ENCODE data around the gene FBXO40. TPM values are rescaled to one million over a fixed set of nuclear protein-coding genes. Genes with fewer than 3 reads are reported as not detected.

The FBXO40 gene
- total and polyA plus RNA-seq, 2 donors = under 0.01 to 0.02 TPM

DNA sequence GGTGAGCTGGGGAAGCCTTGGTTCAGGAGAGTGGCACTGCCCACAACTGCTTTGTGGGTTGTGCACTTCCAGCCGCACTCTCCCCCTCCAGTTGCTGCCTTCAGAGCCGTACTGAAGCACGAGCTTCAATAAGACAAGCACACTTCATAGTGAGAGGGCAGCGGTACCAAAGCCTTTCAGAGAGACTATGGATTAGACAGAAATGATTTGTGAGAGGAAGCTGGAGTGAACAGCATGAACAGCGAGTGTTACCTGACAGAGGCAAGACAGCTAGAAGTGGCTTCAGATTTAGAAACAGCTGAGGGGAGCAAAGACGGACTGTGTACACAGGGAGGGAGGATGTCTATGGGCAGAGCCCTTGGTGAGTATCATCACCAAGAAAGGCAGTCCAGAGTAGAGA lies 36.4 kb downstream of the FBXO40 start:
- 98% methylated on average over 6 of the region's 6 CpGs for WGBS
- Histone ChIP-seq H3K9me3 (ENCODE audit: control insufficient read depth in 2 of 2, insufficient read depth in 1 of 2, low read length in 1 of 2) (peaks cover 0 to 4% of the 10 kb centered on the region in 2 donors), H3K27ac (ENCODE audit: low read depth in 1 of 2, low read length in 1 of 2) (no peak overlapping the region), H3K4me1 (ENCODE audit: control insufficient read depth in 2 of 2, insufficient read depth in 2 of 2, low read length in 2 of 2) (no peaks in the 10 kb centered on the region), H3K4me3 (ENCODE audit: low read length in 2 of 2) (no peak overlapping the region), H3K27me3 (ENCODE audit: control insufficient read depth in 2 of 2, insufficient read depth in 1 of 2, low read length in 1 of 2) (no peaks in the 10 kb centered on the region), H3K36me3 (ENCODE audit: control insufficient read depth in 2 of 2, insufficient read depth in 2 of 2, low read length in 1 of 2) (peaks cover 37% of the 10 kb centered on the region in 2 donors)
- DNase-seq (ENCODE audit: low read depth in 6 of 9, low spot score in 9 of 9) = no peak

GRCh38 chr3:121630355-121630754 lies 37.2 kb downstream of the FBXO40 start:
- Histone ChIP-seq H3K9me3 (ENCODE audit: control insufficient read depth in 2 of 2, insufficient read depth in 1 of 2, low read length in 1 of 2) (peaks cover 0 to 4% of the 10 kb centered on the region in 2 donors), H3K27ac (ENCODE audit: low read depth in 1 of 2, low read length in 1 of 2) (no peak overlapping the region), H3K4me1 (ENCODE audit: control insufficient read depth in 2 of 2, insufficient read depth in 2 of 2, low read length in 2 of 2) (no peaks in the 10 kb centered on the region), H3K36me3 (ENCODE audit: control insufficient read depth in 2 of 2, insufficient read depth in 2 of 2, low read length in 1 of 2) (peaks cover 41 to 44% of the 10 kb centered on the region in 2 donors), H3K4me3 (ENCODE audit: low read length in 2 of 2) (no peak overlapping the region), H3K27me3 (ENCODE audit: control insufficient read depth in 2 of 2, insufficient read depth in 1 of 2, low read length in 1 of 2) (no peaks in the 10 kb centered on the region)
- WGBS = 97% methylated on average over 1 of the region's 1 CpG
- no peak for DNase-seq (ENCODE audit: low read depth in 6 of 9, low spot score in 9 of 9)

DNA sequence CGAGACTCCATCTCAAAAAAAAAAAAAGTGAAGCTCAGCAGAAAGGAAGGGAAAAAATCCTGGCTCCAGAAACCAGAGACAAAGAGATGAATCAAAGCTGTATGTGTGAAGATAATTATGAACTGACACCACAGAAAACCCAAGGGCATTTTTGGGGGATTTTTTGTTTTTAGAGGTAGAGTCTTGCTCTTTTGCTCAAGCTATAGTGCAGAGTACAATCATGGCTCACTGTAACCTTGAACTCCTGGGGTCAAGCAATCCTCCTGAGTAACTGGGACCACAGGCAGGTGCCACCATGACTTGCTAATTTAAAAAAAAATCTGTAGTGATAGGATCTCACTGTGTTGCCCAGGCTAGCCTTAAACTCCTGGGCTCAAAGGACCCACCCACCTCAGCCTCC lies 44.7 kb downstream of the FBXO40 start:
- DNase-seq (ENCODE audit: low read depth in 6 of 9, low spot score in 9 of 9) = no peak
- Histone ChIP-seq H3K36me3 (ENCODE audit: control insufficient read depth in 2 of 2, insufficient read depth in 2 of 2, low read length in 1 of 2) (peaks cover 49 to 70% of the 10 kb centered on the region in 2 donors), H3K4me3 (ENCODE audit: low read length in 2 of 2) (no peak overlapping the region), H3K27ac (ENCODE audit: low read depth in 1 of 2, low read length in 1 of 2) (no peak overlapping the region), H3K27me3 (ENCODE audit: control insufficient read depth in 2 of 2, insufficient read depth in 1 of 2, low read length in 1 of 2) (no peaks in the 10 kb centered on the region), H3K9me3 (ENCODE audit: control insufficient read depth in 2 of 2, insufficient read depth in 1 of 2, low read length in 1 of 2) (peaks cover 0 to 4% of the 10 kb centered on the region in 2 donors), H3K4me1 (ENCODE audit: control insufficient read depth in 2 of 2, insufficient read depth in 2 of 2, low read length in 2 of 2) (no peaks in the 10 kb centered on the region)
- WGBS = 97% methylated on average over 1 of the region's 1 CpG

DNA sequence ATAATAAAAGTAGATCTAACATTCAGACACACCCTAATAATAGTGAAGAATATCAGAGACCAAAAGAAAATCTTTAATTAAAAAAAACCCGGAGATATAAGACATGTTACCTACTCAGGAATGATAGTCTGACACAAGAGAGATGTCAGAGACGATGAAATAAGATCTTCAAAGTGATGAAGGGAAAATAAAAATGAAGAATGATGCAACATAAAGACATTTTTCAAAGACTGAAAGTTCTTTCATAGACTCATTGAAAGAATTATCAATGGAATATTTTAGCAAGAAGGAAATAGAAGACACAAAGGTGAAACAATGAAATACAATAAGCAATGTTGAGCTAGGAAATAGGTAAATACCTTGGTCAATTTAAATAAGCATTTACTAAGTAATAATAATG lies 47.9 kb downstream of the FBXO40 start:
- no peaks in the 10 kb centered on the region for H3K27me3 ChIP-seq (ENCODE audit: control insufficient read depth in 2 of 2, insufficient read depth in 1 of 2, low read length in 1 of 2)
- no peak overlapping the region for H3K4me3 ChIP-seq (ENCODE audit: low read length in 2 of 2)
- 98% methylated on average over 2 of the region's 2 CpGs for WGBS
- no peak overlapping the region for H3K27ac ChIP-seq (ENCODE audit: low read depth in 1 of 2, low read length in 1 of 2)
- DNase-seq (ENCODE audit: low read depth in 6 of 9, low spot score in 9 of 9) = no peak
- H3K36me3 ChIP-seq (ENCODE audit: control insufficient read depth in 2 of 2, insufficient read depth in 2 of 2, low read length in 1 of 2) = peaks cover 30 to 67% of the 10 kb centered on the region in 2 donors
- no peaks in the 10 kb centered on the region for H3K4me1 ChIP-seq (ENCODE audit: control insufficient read depth in 2 of 2, insufficient read depth in 2 of 2, low read length in 2 of 2)
- no peaks in the 10 kb centered on the region for H3K9me3 ChIP-seq (ENCODE audit: control insufficient read depth in 2 of 2, insufficient read depth in 1 of 2, low read length in 1 of 2)

DNA sequence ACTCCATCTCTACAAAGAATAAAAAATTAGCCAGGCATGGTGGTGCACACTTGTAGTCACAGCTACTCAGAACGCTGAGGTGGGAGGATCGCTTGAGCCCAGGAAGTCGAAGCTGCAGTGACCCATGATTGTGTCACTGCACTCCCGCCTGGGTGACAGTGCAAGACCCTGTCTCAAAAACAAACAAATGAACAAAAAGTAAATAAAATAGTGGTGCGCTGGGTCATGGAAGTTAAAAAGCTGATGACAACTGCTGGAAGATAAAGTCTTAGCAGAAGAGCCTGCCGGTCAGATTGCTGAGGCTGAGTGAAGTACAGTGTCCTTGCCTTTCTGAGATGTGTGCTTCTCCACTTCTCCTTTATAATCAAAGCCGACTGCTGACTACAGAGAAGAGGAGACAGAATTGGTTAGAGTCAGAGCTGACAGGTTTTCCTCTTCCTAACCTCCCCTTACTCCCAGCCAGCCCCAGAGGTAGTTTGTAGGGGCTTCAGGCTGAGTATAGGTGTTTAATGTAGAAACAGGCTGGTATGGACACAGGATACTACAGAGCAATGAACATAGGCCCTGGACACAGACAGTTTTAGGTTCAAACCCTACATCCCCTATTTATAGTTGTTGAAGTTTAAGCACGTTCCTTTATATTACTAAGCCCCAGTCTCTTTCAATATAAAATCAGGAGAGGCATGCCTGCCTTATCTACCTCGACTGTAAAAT lies 49.6 kb downstream of the FBXO40 start:
- WGBS = 96% methylated on average over 9 of the region's 9 CpGs
- no peaks in the 10 kb centered on the region for H3K27me3 ChIP-seq (ENCODE audit: control insufficient read depth in 2 of 2, insufficient read depth in 1 of 2, low read length in 1 of 2)
- DNase-seq (ENCODE audit: low read depth in 6 of 9, low spot score in 9 of 9) = no peak
- no peaks in the 10 kb centered on the region for H3K9me3 ChIP-seq (ENCODE audit: control insufficient read depth in 2 of 2, insufficient read depth in 1 of 2, low read length in 1 of 2)
- H3K36me3 ChIP-seq (ENCODE audit: control insufficient read depth in 2 of 2, insufficient read depth in 2 of 2, low read length in 1 of 2) = peaks cover 18 to 52% of the 10 kb centered on the region in 2 donors
- no peaks in the 10 kb centered on the region for H3K4me1 ChIP-seq (ENCODE audit: control insufficient read depth in 2 of 2, insufficient read depth in 2 of 2, low read length in 2 of 2)
- no peak overlapping the region for H3K27ac ChIP-seq (ENCODE audit: low read depth in 1 of 2, low read length in 1 of 2)
- no peak overlapping the region for H3K4me3 ChIP-seq (ENCODE audit: low read length in 2 of 2)

GRCh38 chr3:121645054-121645453 lies 51.9 kb downstream of the FBXO40 start:
- no peak overlapping the region for H3K4me3 ChIP-seq (ENCODE audit: low read length in 2 of 2)
- H3K27me3 ChIP-seq (ENCODE audit: control insufficient read depth in 2 of 2, insufficient read depth in 1 of 2, low read length in 1 of 2) = no peaks in the 10 kb centered on the region
- DNase-seq (ENCODE audit: low read depth in 6 of 9, low spot score in 9 of 9) = no peak
- H3K4me1 ChIP-seq (ENCODE audit: control insufficient read depth in 2 of 2, insufficient read depth in 2 of 2, low read length in 2 of 2) = no peaks in the 10 kb centered on the region
- 98% methylated on average over 5 of the region's 5 CpGs for WGBS
- peaks cover 11 to 39% of the 10 kb centered on the region in 2 donors for H3K36me3 ChIP-seq (ENCODE audit: control insufficient read depth in 2 of 2, insufficient read depth in 2 of 2, low read length in 1 of 2)
- H3K27ac ChIP-seq (ENCODE audit: low read depth in 1 of 2, low read length in 1 of 2) = no peak overlapping the region
- no peaks in the 10 kb centered on the region for H3K9me3 ChIP-seq (ENCODE audit: control insufficient read depth in 2 of 2, insufficient read depth in 1 of 2, low read length in 1 of 2)

GRCh38 chr3:121648219-121648958 lies 55.2 kb downstream of the FBXO40 start:
- Histone ChIP-seq H3K36me3 (ENCODE audit: control insufficient read depth in 2 of 2, insufficient read depth in 2 of 2, low read length in 1 of 2) (peaks cover 9 to 31% of the 10 kb centered on the region in 2 donors), H3K4me3 (ENCODE audit: low read length in 2 of 2) (no peak overlapping the region), H3K9me3 (ENCODE audit: control insufficient read depth in 2 of 2, insufficient read depth in 1 of 2, low read length in 1 of 2) (no peaks in the 10 kb centered on the region), H3K27ac (ENCODE audit: low read depth in 1 of 2, low read length in 1 of 2) (no peak overlapping the region), H3K27me3 (ENCODE audit: control insufficient read depth in 2 of 2, insufficient read depth in 1 of 2, low read length in 1 of 2) (no peaks in the 10 kb centered on the region), H3K4me1 (ENCODE audit: control insufficient read depth in 2 of 2, insufficient read depth in 2 of 2, low read length in 2 of 2) (no peaks in the 10 kb centered on the region)
- no peak for DNase-seq (ENCODE audit: low read depth in 6 of 9, low spot score in 9 of 9)
- WGBS = 95% methylated on average over 6 of the region's 6 CpGs

DNA sequence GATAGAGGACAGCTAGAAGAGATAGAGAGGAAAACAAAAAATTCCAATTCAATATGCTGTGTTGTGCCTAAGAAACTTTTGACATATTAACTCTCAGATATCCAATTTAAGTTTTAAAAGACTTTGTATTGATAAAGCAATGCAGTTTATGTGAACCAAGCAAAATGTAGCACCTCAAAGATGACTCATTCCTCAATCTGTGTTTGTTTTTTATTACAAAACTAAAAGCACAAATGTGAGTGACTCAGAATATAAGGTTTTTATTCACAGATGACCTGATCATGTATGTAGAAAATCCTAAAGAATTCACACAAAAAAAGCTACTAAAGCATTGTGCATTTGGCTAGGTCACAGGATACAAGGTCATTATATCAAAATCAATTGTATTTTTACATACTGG lies 56.5 kb downstream of the FBXO40 start:
- DNase-seq (ENCODE audit: low read depth in 6 of 9, low spot score in 9 of 9) = no peak
- Histone ChIP-seq H3K4me3 (ENCODE audit: low read length in 2 of 2) (no peak overlapping the region), H3K27me3 (ENCODE audit: control insufficient read depth in 2 of 2, insufficient read depth in 1 of 2, low read length in 1 of 2) (no peaks in the 10 kb centered on the region), H3K9me3 (ENCODE audit: control insufficient read depth in 2 of 2, insufficient read depth in 1 of 2, low read length in 1 of 2) (no peaks in the 10 kb centered on the region), H3K27ac (ENCODE audit: low read depth in 1 of 2, low read length in 1 of 2) (no peak overlapping the region), H3K4me1 (ENCODE audit: control insufficient read depth in 2 of 2, insufficient read depth in 2 of 2, low read length in 2 of 2) (no peaks in the 10 kb centered on the region), H3K36me3 (ENCODE audit: control insufficient read depth in 2 of 2, insufficient read depth in 2 of 2, low read length in 1 of 2) (peaks cover 6 to 29% of the 10 kb centered on the region in 2 donors)

- H3K4me3 ChIP-seq (ENCODE audit: low read length in 2 of 2) = no peak overlapping the region
- no peak for DNase-seq (ENCODE audit: low read depth in 6 of 9, low spot score in 9 of 9)
- H3K4me1 ChIP-seq (ENCODE audit: control insufficient read depth in 2 of 2, insufficient read depth in 2 of 2, low read length in 2 of 2) = peaks cover 0 to 3% of the 10 kb centered on the region in 2 donors
- H3K36me3 ChIP-seq (ENCODE audit: control insufficient read depth in 2 of 2, insufficient read depth in 2 of 2, low read length in 1 of 2) = peaks cover 4 to 40% of the 10 kb centered on the region in 2 donors
- H3K27me3 ChIP-seq (ENCODE audit: control insufficient read depth in 2 of 2, insufficient read depth in 1 of 2, low read length in 1 of 2) = no peaks in the 10 kb centered on the region
- no peaks in the 10 kb centered on the region for H3K9me3 ChIP-seq (ENCODE audit: control insufficient read depth in 2 of 2, insufficient read depth in 1 of 2, low read length in 1 of 2)
- H3K27ac ChIP-seq (ENCODE audit: low read depth in 1 of 2, low read length in 1 of 2) = no peak overlapping the region
Observed at GRCh38 chr3:121651684-121652083, 58.5 kb downstream of the FBXO40 start.

All from thymus (tissue), 11 donors.